ENCODE results near the gene FBXW4.

DNA sequence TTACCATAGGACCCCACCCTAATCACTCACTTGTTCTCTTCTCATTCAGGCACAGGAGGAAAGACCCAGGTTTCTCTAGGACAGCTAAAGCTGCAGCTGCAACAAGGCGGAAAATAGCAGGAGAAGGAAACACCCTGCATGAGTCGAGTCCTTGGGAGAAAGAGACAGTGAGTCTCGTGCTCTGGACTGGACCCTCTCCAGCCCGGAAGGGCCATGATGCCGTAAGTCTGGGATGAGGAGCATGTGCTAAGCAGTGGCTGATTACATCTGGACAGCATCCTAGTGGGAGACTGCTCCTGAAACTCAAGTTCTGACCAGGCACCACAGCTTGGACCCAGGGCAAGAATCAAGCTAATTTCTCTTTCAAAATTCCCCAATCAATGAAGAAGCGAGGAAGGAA lies 39.4 kb downstream of the FBXW4 start:
- TF ChIP-seq, protein P1, sequence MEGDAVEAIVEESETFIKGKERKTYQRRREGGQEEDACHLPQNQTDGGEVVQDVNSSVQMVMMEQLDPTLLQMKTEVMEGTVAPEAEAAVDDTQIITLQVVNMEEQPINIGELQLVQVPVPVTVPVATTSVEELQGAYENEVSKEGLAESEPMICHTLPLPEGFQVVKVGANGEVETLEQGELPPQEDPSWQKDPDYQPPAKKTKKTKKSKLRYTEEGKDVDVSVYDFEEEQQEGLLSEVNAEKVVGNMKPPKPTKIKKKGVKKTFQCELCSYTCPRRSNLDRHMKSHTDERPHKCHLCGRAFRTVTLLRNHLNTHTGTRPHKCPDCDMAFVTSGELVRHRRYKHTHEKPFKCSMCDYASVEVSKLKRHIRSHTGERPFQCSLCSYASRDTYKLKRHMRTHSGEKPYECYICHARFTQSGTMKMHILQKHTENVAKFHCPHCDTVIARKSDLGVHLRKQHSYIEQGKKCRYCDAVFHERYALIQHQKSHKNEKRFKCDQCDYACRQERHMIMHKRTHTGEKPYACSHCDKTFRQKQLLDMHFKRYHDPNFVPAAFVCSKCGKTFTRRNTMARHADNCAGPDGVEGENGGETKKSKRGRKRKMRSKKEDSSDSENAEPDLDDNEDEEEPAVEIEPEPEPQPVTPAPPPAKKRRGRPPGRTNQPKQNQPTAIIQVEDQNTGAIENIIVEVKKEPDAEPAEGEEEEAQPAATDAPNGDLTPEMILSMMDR (IDR thresholded peaks at IDR 0.05): no peak
- no peak for TF ChIP-seq POLR2A (IDR thresholded peaks at IDR 0.05)
